Liver (tissue), 9 donors: ENCODE data around the gene ETFRF1. TPM values are rescaled to one million over a fixed set of nuclear protein-coding genes. Genes with fewer than 3 reads are reported as not detected.

ENCODE experiments used
- DNase-seq: peaks from one replicate; pipeline ENCODE4 v3.0.0-alpha.2; 2017; ENCODE audit warnings: low spot score
- H3K27ac ChIP-seq, 2 donors: one replicate each; pipeline ENCODE4 v1.7.0; 2013; ENCODE audit warnings: inconsistent platforms in 2 of 2, low read length in 2 of 2, control low read depth in 1 of 2, low read depth in 1 of 2, mild to moderate bottlenecking in 1 of 2
- H3K27me3 ChIP-seq, 4 donors: one replicate each; pipeline versions ENCODE4 v1.6.1 to v1.7.0; 2013; ENCODE audit warnings: low read length in 3 of 4, inconsistent platforms in 1 of 4, mild to moderate bottlenecking in 1 of 4, moderate library complexity in 1 of 4; ENCODE audit not compliant: control insufficient read depth in 4 of 4, insufficient read depth in 4 of 4
- H3K36me3 ChIP-seq, 4 donors: one replicate each; pipeline versions ENCODE4 v1.6.1 to v1.7.0; 2013; ENCODE audit warnings: low read length in 3 of 4, mild to moderate bottlenecking in 3 of 4, low read depth in 1 of 4, moderate library complexity in 1 of 4; ENCODE audit not compliant: control insufficient read depth in 4 of 4, insufficient read depth in 3 of 4
- H3K4me1 ChIP-seq, 4 donors: one replicate each; pipeline versions ENCODE4 v1.6.1 to v1.7.0; 2013; ENCODE audit warnings: low read length in 3 of 4, mild to moderate bottlenecking in 3 of 4, moderate library complexity in 1 of 4; ENCODE audit not compliant: control insufficient read depth in 4 of 4, insufficient read depth in 4 of 4
- H3K4me3 ChIP-seq, 3 donors: one replicate each; pipeline versions ENCODE4 v1.6.1 to v1.7.0; 2013; ENCODE audit warnings: low read length in 3 of 3, control low read depth in 1 of 3, low read depth in 1 of 3, mild to moderate bottlenecking in 1 of 3
- H3K9ac ChIP-seq, 2 donors: one replicate each; pipeline ENCODE4 v1.7.0; 2013; ENCODE audit warnings: low read length in 2 of 2, mild to moderate bottlenecking in 2 of 2, moderate library complexity in 2 of 2, control low read depth in 1 of 2, low read depth in 1 of 2
- H3K9me3 ChIP-seq, 4 donors: one replicate each; pipeline versions ENCODE4 v1.6.1 to v1.7.0; 2013; ENCODE audit warnings: low read length in 3 of 4; ENCODE audit not compliant: control insufficient read depth in 4 of 4
- CTCF ChIP-seq: fragments of 150-350 bp; IDR thresholded peaks from 2 replicates; pipeline ENCODE4 v1.5.1; 2017; ENCODE audit warnings: improper control_type of control experiment, low read depth, low read length; ENCODE audit not compliant: missing input control
- EGR1 ChIP-seq, 2 donors: IDR thresholded peaks; 2 replicates each; pipeline ENCODE4 v1.6.1; 2016 to 2018; ENCODE audit warnings: antibody characterized with exemption in 2 of 2, low read depth in 2 of 2
- FOXA1 ChIP-seq: IDR thresholded peaks from 2 replicates; pipeline ENCODE4 v1.6.1; 2016; ENCODE audit warnings: antibody characterized with exemption
- GABPA ChIP-seq, 2 donors: IDR thresholded peaks in 1 of 2; conservative IDR thresholded peaks in 1 of 2; 2 replicates each; pipeline ENCODE4 v1.6.1; 2016; ENCODE audit warnings: antibody characterized with exemption in 2 of 2, mild to moderate bottlenecking in 1 of 2, moderate library complexity in 1 of 2
- HNF4A ChIP-seq, 2 donors: conservative IDR thresholded peaks; 2 replicates each; pipeline ENCODE4 v1.6.1; 2016; ENCODE audit warnings: antibody characterized with exemption in 2 of 2, mild to moderate bottlenecking in 2 of 2
- JUND ChIP-seq, 2 donors: IDR thresholded peaks; 2 replicates each; pipeline ENCODE4 v1.6.1; 2016; ENCODE audit warnings: antibody characterized with exemption in 2 of 2
- REST ChIP-seq: IDR thresholded peaks from 2 replicates; pipeline ENCODE4 v1.6.1; 2016; ENCODE audit warnings: antibody characterized with exemption, mild to moderate bottlenecking
- RXRA ChIP-seq, 2 donors: IDR thresholded peaks; 2 replicates each; pipeline ENCODE4 v1.6.1; 2017 to 2018; ENCODE audit warnings: antibody characterized with exemption in 2 of 2, mild to moderate bottlenecking in 1 of 2
- SP1 ChIP-seq: IDR thresholded peaks from 2 replicates; pipeline ENCODE4 v1.6.1; 2018; ENCODE audit warnings: antibody characterized with exemption, mild to moderate bottlenecking
- YY1 ChIP-seq: IDR thresholded peaks from 2 replicates; pipeline ENCODE4 v1.6.1; 2016; ENCODE audit warnings: antibody characterized with exemption, mild to moderate bottlenecking
- WGBS: extraction: QIAGEN DNeasy Blood & Tissue Kit; methylation state at CpG from one replicate; pipeline ENCODE4 v1.1.7; 2013; 5-methylcytosine and 5-hydroxymethylcytosine counted together
- polyA plus RNA-seq, 2 donors: library from polyadenylated mRNA; stranded (reverse) in 1 of 2; unstranded in 1 of 2; fragments of 200-250 nt in 1 of 2; fragments of >200 nt in 1 of 2; fragmentation: Nextera tagmentation in 1 of 2; extraction: Ambion mirVana in 1 of 2; gene quantifications; one replicate each; pipeline versions ENCODE4 v1.2.1 to v1.2.3, GENCODE V29; 2013 to 2015
- total RNA-seq, 2 donors: library from RNA; depleted of rRNA; stranded (reverse); fragments of >200 nt; gene quantifications; one replicate each; pipeline ENCODE4 v1.2.3, GENCODE V29; 2014
- TF ChIP-seq, protein P1 (sequence below): IDR thresholded peaks from 2 replicates; pipeline ENCODE4 v1.6.1; 2016; ENCODE audit warnings: antibody characterized with exemption
- TF ChIP-seq, protein P2 (sequence below): IDR thresholded peaks from 2 replicates; pipeline ENCODE4 v1.6.1; 2016; ENCODE audit warnings: antibody characterized with exemption
- donor health status: healthy.
- donor health status: healthy.
- donor health status: healthy.
- donor health status: healthy.
- donor health status: healthy.

ETFRF1 gene
- total and polyA plus RNA-seq, 4 donors, result 22.8 to 141 (median 45.6) TPM

DNA sequence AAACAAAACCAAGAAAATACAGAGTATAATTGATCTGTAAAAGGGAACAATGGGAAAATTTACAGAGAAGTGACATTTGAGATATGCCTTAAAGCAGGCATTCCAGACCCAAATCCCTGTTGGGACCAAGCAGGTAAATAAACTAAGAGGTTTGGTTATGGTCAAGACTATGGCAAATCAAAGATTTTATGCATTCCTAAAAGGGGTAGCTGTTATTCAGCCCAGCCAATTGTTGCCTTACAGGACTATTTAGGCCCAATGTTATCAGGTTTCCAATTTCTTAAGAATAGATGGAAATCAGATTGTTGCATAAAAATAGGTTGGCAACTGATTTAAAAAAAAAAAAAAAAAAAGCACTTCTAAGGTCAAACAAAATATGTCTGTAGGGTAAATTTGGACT lies 5.4 kb upstream of the ETFRF1 start:
- Histone ChIP-seq H3K36me3 (no peaks in the 10 kb centered on the region), H3K9me3 (no peaks in the 10 kb centered on the region), H3K9ac (no peak overlapping the region), H3K4me3 (no peak overlapping the region), H3K27ac (no peak overlapping the region), H3K27me3 (no peaks in the 10 kb centered on the region), H3K4me1 (peaks cover 0 to 5% (median 3%) of the 10 kb centered on the region in 4 donors)
- TF ChIP-seq HNF4A (conservative IDR thresholded peaks at IDR 0.05) (no peak), GABPA (IDR thresholded peaks at IDR 0.05 in 1 of 2, conservative IDR thresholded peaks at IDR 0.05 in 1 of 2) (no peak)
- TF ChIP-seq, protein P1, sequence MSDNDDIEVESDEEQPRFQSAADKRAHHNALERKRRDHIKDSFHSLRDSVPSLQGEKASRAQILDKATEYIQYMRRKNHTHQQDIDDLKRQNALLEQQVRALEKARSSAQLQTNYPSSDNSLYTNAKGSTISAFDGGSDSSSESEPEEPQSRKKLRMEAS, result no peak
- no peak for DNase-seq

DNA sequence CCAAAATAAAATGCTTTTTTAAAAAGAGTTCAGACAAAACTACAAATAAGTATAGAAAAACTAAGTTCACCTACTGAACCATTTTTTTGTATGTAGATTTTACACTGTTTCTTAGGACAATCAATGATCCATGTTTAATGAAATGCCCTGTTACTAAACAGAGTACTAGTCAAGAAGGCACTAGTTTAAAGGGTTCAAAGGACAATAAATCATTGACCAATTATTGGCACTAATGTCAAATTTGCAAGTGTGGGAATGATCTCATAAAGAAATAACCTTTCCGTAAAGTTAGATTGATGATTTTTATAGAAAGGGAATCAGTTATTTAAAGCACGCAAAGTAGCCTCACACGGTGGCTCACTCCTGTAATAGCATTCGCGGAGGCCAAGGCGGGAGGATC lies 4.2 kb upstream of the ETFRF1 start:
- H3K9me3 ChIP-seq, result no peaks in the 10 kb centered on the region
- no peaks in the 10 kb centered on the region for H3K36me3 ChIP-seq
- no peak for DNase-seq
- no peak overlapping the region for H3K9ac ChIP-seq
- whole genome bisulfite sequencing, result 94% methylated on average over 6 of the region's 6 CpGs
- H3K27ac ChIP-seq, result no peak overlapping the region
- no peaks in the 10 kb centered on the region for H3K27me3 ChIP-seq
- peak; percentile 13 for TF ChIP-seq SP1
- no peak for TF ChIP-seq RXRA (IDR thresholded peaks at IDR 0.05)
- TF ChIP-seq, protein P1, result no peak
- no peak for TF ChIP-seq GABPA (IDR thresholded peaks at IDR 0.05 in 1 of 2, conservative IDR thresholded peaks at IDR 0.05 in 1 of 2)
- no peak for TF ChIP-seq REST
- TF ChIP-seq HNF4A (conservative IDR thresholded peaks at IDR 0.05), result peak in 1 of 2 donors; percentile 53
- TF ChIP-seq JUND (IDR thresholded peaks at IDR 0.05), result no peak
- TF ChIP-seq CTCF, result no peak
- TF ChIP-seq, protein P2, sequence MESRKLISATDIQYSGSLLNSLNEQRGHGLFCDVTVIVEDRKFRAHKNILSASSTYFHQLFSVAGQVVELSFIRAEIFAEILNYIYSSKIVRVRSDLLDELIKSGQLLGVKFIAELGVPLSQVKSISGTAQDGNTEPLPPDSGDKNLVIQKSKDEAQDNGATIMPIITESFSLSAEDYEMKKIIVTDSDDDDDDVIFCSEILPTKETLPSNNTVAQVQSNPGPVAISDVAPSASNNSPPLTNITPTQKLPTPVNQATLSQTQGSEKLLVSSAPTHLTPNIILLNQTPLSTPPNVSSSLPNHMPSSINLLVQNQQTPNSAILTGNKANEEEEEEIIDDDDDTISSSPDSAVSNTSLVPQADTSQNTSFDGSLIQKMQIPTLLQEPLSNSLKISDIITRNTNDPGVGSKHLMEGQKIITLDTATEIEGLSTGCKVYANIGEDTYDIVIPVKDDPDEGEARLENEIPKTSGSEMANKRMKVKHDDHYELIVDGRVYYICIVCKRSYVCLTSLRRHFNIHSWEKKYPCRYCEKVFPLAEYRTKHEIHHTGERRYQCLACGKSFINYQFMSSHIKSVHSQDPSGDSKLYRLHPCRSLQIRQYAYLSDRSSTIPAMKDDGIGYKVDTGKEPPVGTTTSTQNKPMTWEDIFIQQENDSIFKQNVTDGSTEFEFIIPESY, result no peak
- TF ChIP-seq FOXA1, result no peak
- TF ChIP-seq YY1, result no peak
- TF ChIP-seq EGR1 (IDR thresholded peaks at IDR 0.05; ENCODE audit: low read depth in 2 of 2), result no peak
- H3K4me3 ChIP-seq, result no peak overlapping the region
- H3K4me1 ChIP-seq, result peaks cover 0 to 9% (median 5%) of the 10 kb centered on the region in 4 donors
